H1 (cell line): ENCODE results near the gene TMEM200C. TPM values are rescaled to one million over a fixed set of nuclear protein-coding genes. Genes with fewer than 3 reads are reported as not detected.

Experiments
- CTCF ChIA-PET: fragments of 300-600 bp; sonication (Branson Sonifier 250); formaldehyde crosslinking; loops from one replicate; lab custom pipeline; 2021; ENCODE audit not compliant: partially characterized antibody; lab: Charles Lee
- POLR2A ChIA-PET: fragments of 300-600 bp; sonication (Branson Sonifier 250); formaldehyde crosslinking; loops from one replicate; lab custom pipeline; 2021; ENCODE audit warnings: inconsistent platforms; ENCODE audit not compliant: partially characterized antibody; lab: Charles Lee
- DNase-seq, 2 experiments: peaks; one replicate each; pipeline versions ENCODE4 v3.0.0 to v3.0.0-alpha.2; 2010 to 2022; ENCODE audit warnings: low spot score in 2 of 2, low read depth in 1 of 2, mixed read lengths in 1 of 2
- FAIRE-seq: peaks from 2 replicates; lab custom pipeline; 2011; peaks lifted over from hg19 to GRCh38; lab: Jason Lieb, UNC
- H2AFZ ChIP-seq: 2 replicates; pipeline ENCODE4 v1.8.1; 2012; ENCODE audit warnings: low read length, inconsistent platforms
- H2AK5ac ChIP-seq: 2 replicates; pipeline ENCODE4 v1.6.1; 2013; ENCODE audit warnings: low read depth, low read length
- H2BK120ac ChIP-seq: replicated peaks from 2 replicates; pipeline ENCODE3; 2013; ENCODE audit warnings: low read depth, low read length, inconsistent platforms
- H2BK12ac ChIP-seq: 2 replicates; pipeline ENCODE4 v1.6.1; 2013; ENCODE audit warnings: low read depth, low read length
- H2BK15ac ChIP-seq: 2 replicates; pipeline ENCODE4 v1.6.1; 2013; ENCODE audit warnings: low read length
- H2BK20ac ChIP-seq: 2 replicates; pipeline ENCODE4 v1.6.1; 2013; ENCODE audit warnings: low read length
- H2BK5ac ChIP-seq: 2 replicates; pipeline ENCODE4 v1.6.1; 2013; ENCODE audit warnings: low read depth, low read length
- H3K14ac ChIP-seq: 2 replicates; pipeline ENCODE4 v1.6.1; 2013; ENCODE audit warnings: inconsistent platforms; ENCODE audit not compliant: insufficient read length
- H3K18ac ChIP-seq: 2 replicates; pipeline ENCODE4 v1.6.1; 2013; ENCODE audit warnings: low read length; ENCODE audit errors: extremely low read depth
- H3K23ac ChIP-seq: 2 replicates; pipeline ENCODE4 v1.6.1; 2013; ENCODE audit warnings: inconsistent platforms; ENCODE audit not compliant: insufficient read length
- H3K23me2 ChIP-seq: 2 replicates; pipeline ENCODE4 v1.6.1; 2013; ENCODE audit warnings: low read depth, low read length
- H3K27ac ChIP-seq: 2 replicates; pipeline ENCODE4 v1.6.1; 2011; ENCODE audit warnings: low read depth, low read length, inconsistent platforms
- H3K27me3 ChIP-seq, 4 experiments: replicated peaks in 1 of 4; 1 replicate in 1 of 4; 2 replicates in 3 of 4; pipeline versions ENCODE4 v1.6.1 to v1.8.1; 2011 to 2013; ENCODE audit warnings: low read length in 3 of 4, mild to moderate bottlenecking in 3 of 4, inconsistent platforms in 2 of 4, mixed read lengths in 2 of 4, moderate library complexity in 1 of 4; ENCODE audit not compliant: control insufficient read depth in 3 of 4, insufficient read depth in 3 of 4; ENCODE audit errors: extremely low read depth in 1 of 4
- H3K36me3 ChIP-seq, 4 experiments: 2 replicates each; pipeline versions ENCODE4 v1.6.1 to v1.8.1; 2011 to 2013; ENCODE audit warnings: mild to moderate bottlenecking in 4 of 4, low read length in 3 of 4, moderate library complexity in 2 of 4, control low read depth in 1 of 4, inconsistent platforms in 1 of 4; ENCODE audit not compliant: insufficient read depth in 4 of 4, control insufficient read depth in 2 of 4
- H3K4ac ChIP-seq: replicated peaks from 2 replicates; pipeline ENCODE3; 2013; ENCODE audit warnings: low read length, low read depth, mixed read lengths, inconsistent platforms; ENCODE audit not compliant: insufficient read length
- H3K4me1 ChIP-seq, 4 experiments: replicated peaks in 1 of 4; 1 replicate in 1 of 4; 2 replicates in 3 of 4; pipeline versions ENCODE4 v1.6.1 to v1.8.1; 2011 to 2013; ENCODE audit warnings: low read length in 3 of 4, inconsistent platforms in 2 of 4, mixed read lengths in 1 of 4; ENCODE audit not compliant: insufficient read depth in 4 of 4, control insufficient read depth in 3 of 4
- H3K4me2 ChIP-seq, 2 experiments: 2 replicates each; pipeline versions ENCODE4 v1.6.1 to v1.8.1; 2011 to 2013; ENCODE audit warnings: low read depth in 2 of 2, low read length in 2 of 2, control low read depth in 1 of 2, inconsistent platforms in 1 of 2, mild to moderate bottlenecking in 1 of 2; ENCODE audit not compliant: insufficient read depth in 1 of 2
- H3K4me3 ChIP-seq, 4 experiments: fragments of 200-600, 300-600 bp in 1 of 4; sonication (generic), shearing (Covaris generic), sonication (Bioruptor Twin) in 1 of 4; 2 replicates each; pipeline versions ENCODE4 v1.5.1 to v1.8.1; 2011 to 2016; ENCODE audit warnings: low read length in 4 of 4, low read depth in 3 of 4, control low read depth in 2 of 4, inconsistent platforms in 2 of 4, mild to moderate bottlenecking in 2 of 4, mixed read lengths in 1 of 4, moderate library complexity in 1 of 4; ENCODE audit not compliant: insufficient read depth in 2 of 4; ENCODE audit errors: extremely low read depth in 1 of 4
- H3K56ac ChIP-seq: replicated peaks from 2 replicates; pipeline ENCODE3; 2013; ENCODE audit warnings: low read depth, mild to moderate bottlenecking, mixed read lengths, low read length, inconsistent platforms; ENCODE audit not compliant: insufficient read length
- H3K79me1 ChIP-seq: 2 replicates; pipeline ENCODE4 v1.6.1; 2013; ENCODE audit warnings: low read depth, low read length, control low read depth
- H3K79me2 ChIP-seq, 2 experiments: 2 replicates each; pipeline versions ENCODE4 v1.6.1 to v1.8.1; 2012 to 2013; ENCODE audit warnings: low read length in 2 of 2, mild to moderate bottlenecking in 2 of 2, inconsistent platforms in 1 of 2; ENCODE audit not compliant: insufficient read depth in 2 of 2, control insufficient read depth in 1 of 2
- H3K9ac ChIP-seq, 4 experiments: replicated peaks in 1 of 4; 1 replicate in 1 of 4; 2 replicates in 3 of 4; pipeline versions ENCODE4 v1.6.1 to v1.8.1; 2011 to 2013; ENCODE audit warnings: low read depth in 3 of 4, low read length in 3 of 4, control low read depth in 2 of 4, mild to moderate bottlenecking in 2 of 4, moderate library complexity in 2 of 4, inconsistent platforms in 1 of 4; ENCODE audit errors: extremely low read depth in 1 of 4
- H3K9me3 ChIP-seq, 2 experiments: 2 replicates each; pipeline versions ENCODE4 v1.6.1 to v1.8.1; 2012 to 2013; ENCODE audit warnings: mild to moderate bottlenecking in 2 of 2, moderate library complexity in 2 of 2, control low read depth in 1 of 2, inconsistent platforms in 1 of 2, low read depth in 1 of 2, low read length in 1 of 2, mixed read lengths in 1 of 2; ENCODE audit not compliant: insufficient read depth in 2 of 2
- H4K20me1 ChIP-seq, 2 experiments: replicated peaks in 1 of 2; 2 replicates each; pipeline versions ENCODE3 to v1.8.1; 2011 to 2013; ENCODE audit warnings: inconsistent platforms in 2 of 2, low read length in 2 of 2, mild to moderate bottlenecking in 1 of 2; ENCODE audit not compliant: insufficient read depth in 2 of 2, control insufficient read depth in 1 of 2
- H4K5ac ChIP-seq: 2 replicates; pipeline ENCODE4 v1.6.1; 2013; ENCODE audit warnings: low read length, low read depth, mixed read lengths, inconsistent platforms; ENCODE audit not compliant: insufficient read length
- H4K8ac ChIP-seq: 2 replicates; pipeline ENCODE4 v1.8.0; 2013; ENCODE audit warnings: mild to moderate bottlenecking, moderate library complexity, low read length, inconsistent platforms; ENCODE audit not compliant: insufficient read depth; ENCODE audit errors: extremely low read depth
- H4K91ac ChIP-seq: replicated peaks from 2 replicates; pipeline ENCODE3; 2013; ENCODE audit warnings: low read length, mixed read lengths, inconsistent platforms; ENCODE audit not compliant: insufficient read length
- ATF3 ChIP-seq: IDR thresholded peaks from 2 replicates; pipeline ENCODE4 v1.6.1; 2011; ENCODE audit warnings: low read depth, mild to moderate bottlenecking, low read length; ENCODE audit not compliant: insufficient read depth
- CBX8 ChIP-seq: fragments of 300-800, 300-1000 bp; sonication (generic); IDR thresholded peaks from 2 replicates; pipeline ENCODE4 v1.7.1; 2016; ENCODE audit warnings: low read depth, low read length, borderline replicate concordance
- CTBP2 ChIP-seq: IDR thresholded peaks from 2 replicates; pipeline ENCODE4 v1.7.0; 2011; ENCODE audit warnings: borderline replicate concordance, mild to moderate bottlenecking, moderate library complexity, mixed read lengths, low read length; ENCODE audit not compliant: insufficient read depth, insufficient read length
- PHF8 ChIP-seq: fragments of 200-600 bp; sonication (generic); conservative IDR thresholded peaks from 2 replicates; pipeline ENCODE4 v1.7.1; 2012; ENCODE audit warnings: low read depth, mild to moderate bottlenecking, inconsistent platforms, low read length, moderate library complexity
- SIX5 ChIP-seq: IDR thresholded peaks from 2 replicates; pipeline ENCODE4 v1.6.1; 2011; ENCODE audit warnings: mild to moderate bottlenecking, low read depth, low read length
- TBP ChIP-seq: IDR thresholded peaks from 2 replicates; pipeline ENCODE4 v1.6.1; 2011; ENCODE audit warnings: low read depth, low read length, improper control_type of control experiment
- WGBS, 2 experiments: shearing (Covaris generic) in 1 of 2; methylation state at CpG; one replicate each; pipeline versions ENCODE4 v1.1.6 to v1.1.7; 2013 to 2015; ENCODE audit warnings: low lambda C conversion rate in 2 of 2, mixed read lengths in 2 of 2, inconsistent platforms in 1 of 2, low coverage in 1 of 2, missing lambda C conversion rate in 1 of 2; ENCODE audit not compliant: insufficient replicate concordance in 2 of 2, insufficient coverage in 1 of 2, insufficient read length in 1 of 2; ENCODE audit errors: extremely low coverage in 1 of 2, missing lambda C conversion rate in 1 of 2; 5-methylcytosine and 5-hydroxymethylcytosine counted together
- polyA plus RNA-seq, 7 experiments: library from polyadenylated mRNA; depleted of rRNA in 3 of 7; stranded (reverse) in 5 of 7; unstranded in 2 of 7; fragments of >200 nt in 5 of 7; fragments of 200-250 nt in 2 of 7; gene quantifications; 1 replicate in 5 of 7; 2 replicates in 1 of 7; 4 replicates in 1 of 7; pipeline versions ENCODE4 v1.2.1 to v1.2.3, GENCODE V29; 2011 to 2013; ENCODE audit warnings: missing spikeins in 2 of 7, mixed read lengths in 2 of 7
- total RNA-seq: library from RNA; stranded (reverse); fragmentation: NEBNext Ultra II Directional; extraction: Animal tissue kit (Norgen Biotek cat#: 25700); gene quantifications from 2 replicates; pipeline ENCODE4 v1.2.1, GENCODE V29; 2021

Gene TMEM200C
- total and polyA plus RNA-seq, 2 of the 8 experiments (the other 6 are each of a cell fraction or from before 2014, with no cell fraction given), result 3.4 to 9.6 TPM

- DNase-seq (peak in 1 of 2 experiments; percentile 61), FAIRE-seq (no peak)
- Histone ChIP-seq H3K4me2 (peak overlapping the region; percentile 47 to 97), H3K56ac (no peak overlapping the region), H2AFZ (no peak overlapping the region), H3K4me3 (peak overlapping the region; percentile 36 to 73 (median 51); a peak in 7 of 8 replicates), H3K23ac (no peak overlapping the region), H2BK15ac (peak overlapping the region; percentile 8; the same call in 1 of the 2 replicates), H3K4ac (no peak overlapping the region), H3K4me1 (peaks cover 0 to 18% (median 7%) of the 10 kb centered on the region in 4 experiments; a peak in 6 of 7 replicates), H3K23me2 (peaks cover 23% of the 10 kb centered on the region; the same call in 1 of the 2 replicates), H2BK12ac (no peak overlapping the region), H4K8ac (no peak overlapping the region; the same call in 1 of the 2 replicates), H4K5ac (no peak overlapping the region), H3K27me3 (peaks cover 2 to 15% (median 11%) of the 10 kb centered on the region in 4 experiments), H2BK20ac (no peak overlapping the region), H3K9ac (no peak overlapping the region; a peak in 1 of 7 replicates), H2AK5ac (no peak overlapping the region), H2BK5ac (no peak overlapping the region), H3K14ac (no peak overlapping the region), H4K91ac (no peak overlapping the region), H3K27ac (no peak overlapping the region), H3K79me1 (no peaks in the 10 kb centered on the region), H4K20me1 (peaks cover 5% of the 10 kb centered on the region in 2 experiments), H3K36me3 (no peaks in the 10 kb centered on the region; a peak in 1 of 8 replicates), H2BK120ac (no peak overlapping the region), H3K18ac (no peak overlapping the region), H3K79me2 (0 out of 4 replicates have a peak, but pooled peaks cover 0 to 6% of the 10 kb centered on the region in 2 experiments), H3K9me3 (no peaks in the 10 kb centered on the region)
- ChIA-PET POLR2A (interaction anchor here (1.2 to 1.8 kb wide), 4 partner anchors 9 to 596 kb away, joined by 3 to 8 read pairs (median 6); partner anchors contain the start of gene ZBTB14), CTCF (interaction anchor here (0.5 to 4.7 kb wide), 21 partner anchors 8 to 591 kb away, joined by 3 to 46 read pairs (median 4); no protein-coding TSS in a partner anchor)
- TF ChIP-seq CTBP2 (no peak), PHF8 (no peak), TBP (no peak), SIX5 (no peak), CBX8 (no peak), ATF3 (no peak)
- 24% methylated on average over 52 of the region's 70 CpGs; no CpG with 5 or more reads in 1 of the 2 experiments for WGBS, 2 experiments
Observed at GRCh38 chr18:5891184-5891853, 4.0 kb downstream of the TMEM200C start.
